ENCODE measurements around the gene ETFA.

Gene ETFA

GRCh38 chr15:76168237-76168984 lies 142.9 kb downstream of the ETFA start:
- DNase-seq = no peak

GRCh38 chr15:76165951-76166350 lies 145.3 kb downstream of the ETFA start:
- DNase-seq = no peak
